22Rv1 (cell line): Measurements from ENCODE around the gene ROMO1.

Experiments
- ZFX ChIP-seq: fragments of 450-650 bp; IDR thresholded peaks from 2 replicates; pipeline ENCODE4 v1.6.1; 2017; ENCODE audit warnings: antibody characterized with exemption, borderline replicate concordance
- TF ChIP-seq, protein P1 (sequence below): fragments of 450-650 bp; IDR thresholded peaks from 2 replicates; pipeline ENCODE4 v1.5.1; 2017; ENCODE audit warnings: mild to moderate bottlenecking

- TF ChIP-seq, protein P1, sequence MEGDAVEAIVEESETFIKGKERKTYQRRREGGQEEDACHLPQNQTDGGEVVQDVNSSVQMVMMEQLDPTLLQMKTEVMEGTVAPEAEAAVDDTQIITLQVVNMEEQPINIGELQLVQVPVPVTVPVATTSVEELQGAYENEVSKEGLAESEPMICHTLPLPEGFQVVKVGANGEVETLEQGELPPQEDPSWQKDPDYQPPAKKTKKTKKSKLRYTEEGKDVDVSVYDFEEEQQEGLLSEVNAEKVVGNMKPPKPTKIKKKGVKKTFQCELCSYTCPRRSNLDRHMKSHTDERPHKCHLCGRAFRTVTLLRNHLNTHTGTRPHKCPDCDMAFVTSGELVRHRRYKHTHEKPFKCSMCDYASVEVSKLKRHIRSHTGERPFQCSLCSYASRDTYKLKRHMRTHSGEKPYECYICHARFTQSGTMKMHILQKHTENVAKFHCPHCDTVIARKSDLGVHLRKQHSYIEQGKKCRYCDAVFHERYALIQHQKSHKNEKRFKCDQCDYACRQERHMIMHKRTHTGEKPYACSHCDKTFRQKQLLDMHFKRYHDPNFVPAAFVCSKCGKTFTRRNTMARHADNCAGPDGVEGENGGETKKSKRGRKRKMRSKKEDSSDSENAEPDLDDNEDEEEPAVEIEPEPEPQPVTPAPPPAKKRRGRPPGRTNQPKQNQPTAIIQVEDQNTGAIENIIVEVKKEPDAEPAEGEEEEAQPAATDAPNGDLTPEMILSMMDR: no peak
- no peak for TF ChIP-seq ZFX
These were observed 1.4 kb upstream of the ROMO1 start for GRCh38 chr20:35697696-35698297.
